HepG2 (cell line): Measurements from ENCODE around the gene TEAD3. TPM values are rescaled to one million over a fixed set of nuclear protein-coding genes. Genes with fewer than 3 reads are reported as not detected.
A peak's percentile ranks its signal among the peaks of the same experiment; 100 is the strongest.

ENCODE experiments used
- ATAC-seq: fragments of 200-7000 bp; cut with Tn5 transposase; 3 replicates; pipeline ENCODE4 v1.9.1; 2020; ENCODE audit warnings: mild to moderate bottlenecking, moderate library complexity
- BruUV-seq: library from RNA; stranded (reverse); fragments of 400-500 nt; replicated peaks from 2 replicates; lab custom pipeline; 2021; lab: Mats Ljungman, UMichigan
- CTCF ChIA-PET: fragments of 300-600 bp; formaldehyde crosslinking; extraction: SDS; loops from one replicate; lab custom pipeline; 2021; ENCODE audit warnings: low total read pairs, inconsistent platforms, low intra/inter-chr PET ratio; lab: Yijun Ruan, JAX
- POLR2A ChIA-PET: fragments of 350-600 bp; sonication (Branson Sonifier 250); formaldehyde crosslinking; loops from one replicate; lab custom pipeline; 2020; ENCODE audit warnings: antibody characterized with exemption, inconsistent platforms; lab: Yijun Ruan, JAX
- DNase-seq: peaks from one replicate; pipeline ENCODE4 v3.0.0-alpha.2; 2015; ENCODE audit warnings: low spot score
- FAIRE-seq: peaks from 3 replicates; lab custom pipeline; 2011; peaks lifted over from hg19 to GRCh38; lab: Jason Lieb, UNC
- H2AFZ ChIP-seq: one replicate; pipeline ENCODE4 v1.6.1; 2011; ENCODE audit warnings: low read length, inconsistent platforms
- H3K27ac ChIP-seq: fragments of 300-600 bp; 3 replicates; pipeline ENCODE4 v1.8.0; 2011; ENCODE audit warnings: mixed run types, mild to moderate bottlenecking, mixed read lengths, low read length, inconsistent platforms; ENCODE audit not compliant: insufficient read depth; ENCODE audit errors: extremely low read length
- H3K27me3 ChIP-seq, 2 experiments: fragments of 200-600 bp in 1 of 2; 2 replicates in 1 of 2; 3 replicates in 1 of 2; pipeline versions ENCODE4 v1.6.0 to v1.8.0; 2011; ENCODE audit warnings: low read length in 2 of 2, mild to moderate bottlenecking in 2 of 2, moderate library complexity in 2 of 2, inconsistent platforms in 1 of 2; ENCODE audit not compliant: insufficient read depth in 2 of 2, control insufficient read depth in 1 of 2
- H3K36me3 ChIP-seq, 2 experiments: fragments of 200-600 bp in 1 of 2; replicated peaks in 1 of 2; 2 replicates in 1 of 2; 3 replicates in 1 of 2; pipeline versions ENCODE4 v1.5.1 to v1.8.0; 2011; ENCODE audit warnings: low read length in 2 of 2, inconsistent platforms in 1 of 2; ENCODE audit not compliant: insufficient read depth in 2 of 2, control insufficient read depth in 1 of 2
- H3K4me1 ChIP-seq: 2 replicates; pipeline ENCODE4 v1.5.1; 2012; ENCODE audit warnings: low read length, inconsistent platforms; ENCODE audit not compliant: insufficient read depth
- H3K4me2 ChIP-seq: 2 replicates; pipeline ENCODE4 v1.6.0; 2011; ENCODE audit warnings: low read depth, low read length, inconsistent platforms
- H3K4me3 ChIP-seq, 3 experiments: fragments of 200-600 bp in 1 of 3; sonication (generic), shearing (Covaris generic) in 1 of 3; replicated peaks in 1 of 3; 2 replicates each; pipeline ENCODE4 v1.5.1; 2011 to 2016; ENCODE audit warnings: low read length in 3 of 3, inconsistent platforms in 2 of 3, low read depth in 2 of 3, mild to moderate bottlenecking in 2 of 3, control low read depth in 1 of 3, mixed read lengths in 1 of 3; ENCODE audit not compliant: insufficient read depth in 1 of 3
- H3K79me2 ChIP-seq: one replicate; pipeline ENCODE4 v1.6.1; 2011; ENCODE audit warnings: low read length, inconsistent platforms; ENCODE audit not compliant: insufficient read depth
- H3K9ac ChIP-seq: 2 replicates; pipeline ENCODE4 v1.6.0; 2011; ENCODE audit warnings: mild to moderate bottlenecking, low read depth, low read length, inconsistent platforms; ENCODE audit not compliant: insufficient read depth
- H3K9me3 ChIP-seq: 2 replicates; pipeline ENCODE4 v1.5.1; 2012; ENCODE audit warnings: mild to moderate bottlenecking, low read length
- H4K20me1 ChIP-seq: 2 replicates; pipeline ENCODE4 v1.6.0; 2011; ENCODE audit warnings: inconsistent platforms, mild to moderate bottlenecking, low read length, moderate library complexity; ENCODE audit not compliant: insufficient read depth
- ARHGAP35 ChIP-seq: sonication (generic); formaldehyde crosslinking; IDR thresholded peaks from 2 replicates; pipeline ENCODE4 v1.9.0; 2022; ENCODE audit warnings: mild to moderate bottlenecking, inconsistent platforms, moderate library complexity, missing genetic modification reagents, borderline replicate concordance
- ARID2 ChIP-seq: sonication (generic); formaldehyde crosslinking; IDR thresholded peaks from 2 replicates; pipeline ENCODE4 v1.8.1; 2022; ENCODE audit warnings: mild to moderate bottlenecking, missing genetic modification reagents, borderline replicate concordance
- CREM ChIP-seq, 2 experiments: sonication (generic) in 1 of 2; formaldehyde crosslinking in 1 of 2; IDR thresholded peaks; 2 replicates each; pipeline versions ENCODE4 v1.4.0 to v1.6.1; 2016 to 2020; ENCODE audit warnings: antibody characterized with exemption in 1 of 2, mild to moderate bottlenecking in 1 of 2, missing genetic modification reagents in 1 of 2
- FOXM1 ChIP-seq: sonication (generic); formaldehyde crosslinking; IDR thresholded peaks from 2 replicates; pipeline ENCODE4 v1.5.0; 2020; ENCODE audit warnings: missing genetic modification reagents
- KDM2A ChIP-seq: sonication (generic); formaldehyde crosslinking; IDR thresholded peaks from 2 replicates; pipeline ENCODE4 v1.4.0; 2020; ENCODE audit warnings: low read depth, missing genetic modification reagents, borderline replicate concordance
- PAWR ChIP-seq: sonication (generic); formaldehyde crosslinking; IDR thresholded peaks from 2 replicates; pipeline ENCODE4 v1.4.0; 2020; ENCODE audit warnings: missing genetic modification reagents, mild to moderate bottlenecking, borderline replicate concordance
- POLR2AphosphoS5 ChIP-seq: IDR thresholded peaks from 2 replicates; pipeline ENCODE4 v1.6.1; 2012; ENCODE audit warnings: low read depth, low read length
- ZFAT ChIP-seq: sonication (generic); formaldehyde crosslinking; conservative IDR thresholded peaks from 2 replicates; pipeline ENCODE4 v1.8.1; 2023; ENCODE audit warnings: missing genetic modification reagents, inconsistent platforms
- ZFP37 ChIP-seq: sonication (generic); formaldehyde crosslinking; IDR thresholded peaks from 2 replicates; pipeline ENCODE4 v1.4.0; 2020; ENCODE audit warnings: missing genetic modification reagents, borderline replicate concordance
- ZNF556 ChIP-seq: sonication (generic); formaldehyde crosslinking; IDR thresholded peaks from 2 replicates; pipeline ENCODE4 v1.4.0; 2020; ENCODE audit warnings: mild to moderate bottlenecking, missing genetic modification reagents, borderline replicate concordance
- ZNF562 ChIP-seq: sonication (generic); formaldehyde crosslinking; IDR thresholded peaks from 2 replicates; pipeline ENCODE4 v1.8.0; 2022; ENCODE audit warnings: missing genetic modification reagents, borderline replicate concordance
- ZNF703 ChIP-seq: sonication (generic); formaldehyde crosslinking; IDR thresholded peaks from 2 replicates; pipeline ENCODE4 v1.5.1; 2020; ENCODE audit warnings: missing genetic modification reagents, mild to moderate bottlenecking, moderate library complexity, borderline replicate concordance
- ZNF878 ChIP-seq: sonication (generic); formaldehyde crosslinking; IDR thresholded peaks from 2 replicates; pipeline ENCODE4 v1.8.1; 2023; ENCODE audit warnings: mild to moderate bottlenecking, missing genetic modification reagents, moderate library complexity
- WGBS: methylation state at CpG from one replicate; pipeline ENCODE4 v1.1.6; 2017; ENCODE audit warnings: low lambda C conversion rate; 5-methylcytosine and 5-hydroxymethylcytosine counted together
- in situ Hi-C: cut with HindIII; loops from 2 replicates; pipeline ENCODE4 v1.10.0; 2017; ENCODE audit warnings: low pct_unique_long_range_greater_than_20kb; ENCODE audit not compliant: extremely low pct_ligation_motif_present
- intact Hi-C: fragments of 100-400 bp; cut with micrococcal nuclease; formaldehyde crosslinking; loops from one replicate; pipeline ENCODE4 v1.10.0; 2022; ENCODE audit not compliant: unreplicated experiment
- polyA plus RNA-seq, 8 experiments: library from polyadenylated mRNA; depleted of rRNA in 3 of 8; stranded (reverse) in 7 of 8; unstranded in 1 of 8; fragments of >200 nt; fragmentation: Illumina TruSeq in 4 of 8; extraction: Trizol in 4 of 8; gene quantifications; 2 replicates each; pipeline versions ENCODE4 v1.2.1 to v1.2.3, GENCODE V29; 2011 to 2016; ENCODE audit warnings: low read depth in 4 of 8, missing spikeins in 1 of 8, mixed read lengths in 1 of 8; ENCODE audit not compliant: insufficient read depth in 1 of 8
- total RNA-seq, 5 experiments: library from RNA; depleted of rRNA; stranded (reverse); fragments of >200 nt; fragmentation: Illumina TruSeq; extraction: Trizol; gene quantifications; 2 replicates each; pipeline ENCODE4 v1.2.3, GENCODE V29; 2016; ENCODE audit warnings: low read depth in 1 of 5
- TF ChIP-seq, protein P1 (sequence below): sonication (generic); formaldehyde crosslinking; IDR thresholded peaks from 2 replicates; pipeline ENCODE4 v1.9.0; 2022; ENCODE audit warnings: missing genetic modification reagents, mild to moderate bottlenecking, borderline replicate concordance

TEAD3 gene
- total and polyA plus RNA-seq, 2 of the 13 experiments (the other 11 are each of a cell fraction or from before 2014, with no cell fraction given) = 15.1 to 16.5 TPM

DNA sequence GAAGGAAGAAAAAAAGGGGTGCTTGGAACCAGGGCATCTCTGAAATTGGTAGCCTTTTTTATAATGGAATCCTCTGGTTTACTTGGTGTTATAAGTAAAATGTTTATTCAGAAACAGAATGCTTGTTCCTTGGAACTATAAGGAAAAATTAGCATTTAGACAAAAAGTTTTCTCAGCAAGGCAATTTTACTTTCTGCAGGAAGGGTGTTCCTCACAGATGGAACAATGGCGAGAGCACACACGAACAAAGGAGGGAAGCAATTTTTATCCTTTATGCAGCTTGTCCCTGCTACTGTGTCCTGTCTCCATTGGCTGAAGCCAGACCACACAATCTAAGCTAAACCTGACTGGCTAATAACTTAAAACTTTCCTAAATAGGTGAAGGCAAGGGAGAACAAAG lies 67.4 kb downstream of the TEAD3 start:
- Histone ChIP-seq H3K9me3 (peaks cover 9% of the 10 kb centered on the region), H3K27ac (no peak overlapping the region), H3K4me3 (no peak overlapping the region), H4K20me1 (no peaks in the 10 kb centered on the region), H2AFZ (no peak overlapping the region), H3K27me3 (0 out of 5 replicates have a peak, but pooled peaks cover 0 to 3% of the 10 kb centered on the region in 2 experiments), H3K36me3 (peaks cover 0 to 3% of the 10 kb centered on the region in 2 experiments; a peak in 1 of 5 replicates), H3K4me1 (peaks cover 35% of the 10 kb centered on the region), H3K9ac (no peak overlapping the region), H3K79me2 (no peaks in the 10 kb centered on the region), H3K4me2 (peak overlapping the region; percentile 58; the same call in 1 of the 2 replicates)
- in situ Hi-C loops = no loop called here
- DNase-seq (no peak), FAIRE-seq (no peak), ATAC-seq (no peak)
- TF ChIP-seq ZNF562 (CRISPR knock-in tag) = peak; percentile 83; the same call in 1 of the 2 replicates
- no peak for TF ChIP-seq POLR2AphosphoS5
- BruUV-seq = no TSS peak
- POLR2A ChIA-PET = interaction anchor here (1.0 to 1.5 kb wide), 2 partner anchors 9 to 58 kb away, joined by 3 to 5 read pairs; no protein-coding TSS in a partner anchor
- intact Hi-C loops = no loop called here
- CTCF ChIA-PET = no interaction called here
- WGBS = 97% methylated on average over 2 of the region's 2 CpGs

DNA sequence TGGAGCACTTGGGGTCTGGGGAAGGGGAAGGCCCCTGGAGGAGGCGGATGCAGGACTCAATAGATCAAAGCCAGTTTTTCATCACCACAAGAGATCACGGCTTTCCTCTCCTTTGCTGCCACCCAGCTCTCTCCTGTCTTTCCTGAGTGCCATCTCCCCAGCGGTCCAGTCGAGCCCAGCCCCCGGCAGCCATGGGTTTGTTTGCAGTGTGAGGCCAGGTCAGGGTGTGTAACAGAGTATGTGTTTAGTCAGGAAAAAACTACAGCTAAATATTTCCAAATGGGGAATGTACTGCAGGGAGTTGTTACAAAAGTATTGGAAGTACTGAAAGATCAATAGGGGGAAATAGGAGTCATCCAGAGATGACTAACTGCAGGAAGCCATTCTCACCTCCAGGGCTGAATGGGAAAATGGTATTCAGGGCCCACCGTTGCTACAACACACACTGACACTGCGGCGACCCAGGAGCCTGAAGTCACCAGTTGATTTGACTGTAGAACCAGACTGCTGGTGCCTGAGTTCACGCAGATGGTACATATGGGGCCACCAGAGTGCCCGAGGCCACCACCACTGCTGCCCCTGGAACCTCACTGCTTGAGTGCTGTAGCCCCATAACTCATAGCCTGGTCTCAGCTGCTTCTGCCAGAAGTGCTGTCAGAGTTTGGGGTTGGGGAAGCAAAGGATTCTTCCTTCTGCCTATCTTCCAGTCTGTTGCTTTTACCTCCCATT lies 68.3 kb downstream of the TEAD3 start:
- peaks cover 0 to 10% of the 10 kb centered on the region in 2 experiments; a peak in 2 of 5 replicates for H3K36me3 ChIP-seq
- peak overlapping the region; percentile 58 for H3K4me2 ChIP-seq
- peaks cover 33% of the 10 kb centered on the region for H3K4me1 ChIP-seq
- ChIA-PET POLR2A (interaction anchor here (0.7 to 2.3 kb wide), 7 partner anchors 9 to 86 kb away, joined by 3 to 13 read pairs (median 4); partner anchors contain the start of genes FANCE and PPARD), CTCF (interaction anchor here (0.8 kb wide), 1 partner anchor 13 kb away, joined by 3 read pairs; no protein-coding TSS in a partner anchor)
- peak overlapping the region; percentile 38; the same call in 1 of the 2 replicates for H3K9ac ChIP-seq
- DNase-seq = peak; percentile 82
- H4K20me1 ChIP-seq = no peaks in the 10 kb centered on the region
- no peaks in the 10 kb centered on the region for H3K79me2 ChIP-seq
- peak; percentile 92 for ATAC-seq
- intact Hi-C loops (no loop called here), in situ Hi-C loops (no loop called here)
- peaks cover 9% of the 10 kb centered on the region for H3K9me3 ChIP-seq
- H3K4me3 ChIP-seq = peak overlapping the region in 1 of 3 experiments; percentile 25; a peak in 2 of 6 replicates
- peak; percentile 64 for FAIRE-seq
- peak overlapping the region; percentile 37 for H3K27ac ChIP-seq
- H2AFZ ChIP-seq = no peak overlapping the region
- H3K27me3 ChIP-seq = no peaks in the 10 kb centered on the region
- 11% methylated on average over 7 of the region's 10 CpGs for WGBS
- no TSS peak for BruUV-seq
- TF ChIP-seq ZNF703 (CRISPR knock-in tag) (no peak), ZNF878 (CRISPR knock-in tag) (0 out of 2 replicates have a peak, but pooled peaks have one; percentile 47), PAWR (CRISPR knock-in tag) (0 out of 2 replicates have a peak, but pooled peaks have one; percentile 33), ZFAT (no peak), CREM (IDR thresholded peaks at IDR 0.05) (peak; percentile 56; the same call in 1 of the 2 replicates), CREM (CRISPR knock-in tag; IDR thresholded peaks at IDR 0.05) (no peak), ZFP37 (CRISPR knock-in tag) (peak; percentile 58; the same call in 1 of the 2 replicates), ARID2 (no peak), KDM2A (peak; percentile 39; the same call in 1 of the 2 replicates), ZNF556 (CRISPR knock-in tag) (peak; percentile 86; the same call in 1 of the 2 replicates), ARHGAP35 (CRISPR knock-in tag) (0 out of 2 replicates have a peak, but pooled peaks have one; percentile 64), FOXM1 (CRISPR knock-in tag) (no peak)
- TF ChIP-seq, protein P1, sequence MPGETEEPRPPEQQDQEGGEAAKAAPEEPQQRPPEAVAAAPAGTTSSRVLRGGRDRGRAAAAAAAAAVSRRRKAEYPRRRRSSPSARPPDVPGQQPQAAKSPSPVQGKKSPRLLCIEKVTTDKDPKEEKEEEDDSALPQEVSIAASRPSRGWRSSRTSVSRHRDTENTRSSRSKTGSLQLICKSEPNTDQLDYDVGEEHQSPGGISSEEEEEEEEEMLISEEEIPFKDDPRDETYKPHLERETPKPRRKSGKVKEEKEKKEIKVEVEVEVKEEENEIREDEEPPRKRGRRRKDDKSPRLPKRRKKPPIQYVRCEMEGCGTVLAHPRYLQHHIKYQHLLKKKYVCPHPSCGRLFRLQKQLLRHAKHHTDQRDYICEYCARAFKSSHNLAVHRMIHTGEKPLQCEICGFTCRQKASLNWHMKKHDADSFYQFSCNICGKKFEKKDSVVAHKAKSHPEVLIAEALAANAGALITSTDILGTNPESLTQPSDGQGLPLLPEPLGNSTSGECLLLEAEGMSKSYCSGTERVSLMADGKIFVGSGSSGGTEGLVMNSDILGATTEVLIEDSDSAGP (CRISPR knock-in tag) = peak; percentile 45; the same call in 1 of the 2 replicates
